Muscle of back (tissue), 11 donors: Measurements from ENCODE around the gene MBNL2. TPM values are rescaled to one million over a fixed set of nuclear protein-coding genes. Genes with fewer than 3 reads are reported as not detected.
A peak's percentile ranks its signal among the peaks of the same experiment; 100 is the strongest.

ENCODE experiments used
- DNase-seq, 3 donors: peaks; one replicate each; pipeline versions ENCODE4 v3.0.0 to v3.0.0-alpha.2; 2013
- polyA plus RNA-seq, 10 donors: library from polyadenylated mRNA; unstranded; fragments of 120-200 nt; gene quantifications; one replicate each; pipeline ENCODE4 v1.2.1, GENCODE V29; 2013; ENCODE audit not compliant: insufficient read length in 10 of 10

Gene MBNL2
- polyA plus RNA-seq, 10 donors: 25.4 to 40.1 (median 33.9) TPM

DNA sequence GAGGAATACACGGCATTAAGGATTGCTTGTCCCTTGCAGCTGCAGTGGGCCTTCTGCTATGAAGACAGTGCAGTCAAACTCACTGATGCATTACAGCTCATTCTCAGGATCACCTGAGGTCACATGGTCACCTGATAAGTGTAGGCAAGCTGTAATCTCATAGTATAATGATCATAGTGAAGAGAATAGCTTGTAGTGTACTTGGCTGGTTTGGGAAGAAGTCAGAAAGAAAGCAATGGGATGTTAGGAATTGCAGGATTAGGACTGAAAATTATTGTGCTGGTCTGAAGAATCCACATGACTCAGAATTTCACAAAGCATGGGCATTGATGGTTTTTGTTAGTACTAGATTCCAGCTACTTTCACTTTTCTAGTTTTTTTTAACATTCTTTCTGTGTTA, 76.7 kb downstream of the MBNL2 start:
- DNase-seq: no peak

DNA sequence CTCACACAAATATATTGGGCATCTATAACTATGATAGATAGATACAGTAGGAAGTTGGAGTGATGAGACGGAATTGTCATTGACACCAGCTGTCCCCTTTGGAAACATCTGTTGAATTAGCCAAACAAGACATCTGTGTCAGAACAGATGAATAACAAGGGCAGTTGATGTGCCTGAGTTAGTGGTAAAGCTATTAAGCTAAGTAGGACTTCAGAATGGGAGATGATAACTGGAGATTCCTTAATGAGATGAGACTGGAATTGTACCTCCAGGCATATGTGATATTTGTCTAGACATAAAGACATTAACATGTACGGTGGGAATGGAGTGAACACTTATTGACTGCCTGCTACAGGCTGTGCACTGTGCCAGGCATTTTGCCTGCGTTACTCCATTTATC, 78.7 kb downstream of the MBNL2 start:
- no peak for DNase-seq

DNA sequence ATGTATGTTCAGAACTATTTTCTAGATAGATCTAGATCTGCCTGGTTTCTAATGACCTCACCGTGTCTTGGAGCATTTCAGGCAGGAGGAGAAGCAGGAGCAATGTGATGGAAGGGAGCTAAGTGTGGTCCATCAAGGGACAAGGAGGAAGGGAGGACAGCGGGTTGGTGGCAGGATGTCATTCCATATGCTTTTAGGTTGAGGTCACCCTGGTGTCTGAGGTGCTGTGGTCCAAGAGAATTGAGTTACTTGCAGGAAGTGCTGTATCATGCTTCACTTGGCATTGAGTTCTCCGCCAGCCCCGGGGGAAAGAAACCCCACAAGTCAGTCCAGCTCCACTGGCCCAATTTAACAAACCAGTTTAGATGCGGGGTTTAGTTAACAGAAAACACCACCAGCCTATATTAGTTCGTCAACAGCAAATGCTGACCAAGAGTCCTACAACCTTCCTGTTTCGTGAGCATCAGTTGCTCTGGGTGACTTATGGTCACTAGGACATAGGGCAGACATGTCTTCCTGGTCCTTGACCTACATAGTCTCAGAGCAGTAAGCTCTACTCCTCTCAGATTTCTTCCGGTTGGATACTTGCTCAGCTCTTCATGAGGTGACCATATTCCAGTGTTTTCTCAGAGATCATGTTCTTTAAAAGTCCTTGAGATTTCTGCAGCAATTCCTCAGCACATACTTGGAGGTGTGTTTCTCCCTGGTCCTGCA, 79.4 kb downstream of the MBNL2 start:
- no peak for DNase-seq

DNA sequence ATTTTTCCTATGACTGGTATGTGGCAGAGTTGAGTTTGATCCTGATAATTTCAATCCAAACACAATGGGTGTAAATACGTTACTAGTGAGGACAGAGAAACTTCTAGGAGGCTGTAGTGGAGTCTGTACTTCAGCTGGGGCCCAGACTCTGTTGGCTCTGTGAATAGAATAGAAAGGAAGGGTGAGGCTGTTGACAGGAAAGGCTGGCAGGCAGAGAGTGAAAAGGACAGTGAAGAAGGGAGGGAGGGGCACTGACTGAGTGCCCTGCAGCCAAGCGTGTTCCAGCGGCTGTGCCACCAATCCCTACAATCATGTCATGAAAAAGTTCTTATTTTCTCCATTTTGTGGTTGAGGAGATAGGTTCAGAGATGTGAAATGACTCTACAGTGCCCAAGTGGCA, 80.5 kb downstream of the MBNL2 start:
- no peak for DNase-seq

DNA sequence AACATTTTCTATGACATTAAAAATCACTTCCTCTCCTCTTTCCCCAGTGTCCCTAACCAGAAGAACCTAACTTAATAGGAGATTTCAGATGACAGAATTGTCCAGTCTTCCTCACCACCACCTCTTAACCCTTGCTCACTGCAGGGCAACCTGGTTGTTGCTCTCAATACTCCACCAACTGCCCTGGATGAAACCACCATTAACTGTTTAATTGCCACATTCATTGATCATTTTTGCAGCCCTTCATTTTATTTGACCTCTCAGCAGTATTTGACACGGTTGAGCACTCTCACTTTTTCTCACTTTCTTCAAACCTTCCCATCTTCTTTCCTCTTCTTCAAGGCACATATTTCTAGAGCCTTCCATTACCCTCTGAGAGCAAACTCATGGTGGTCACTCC, 84.0 kb downstream of the MBNL2 start:
- no peak for DNase-seq

DNA sequence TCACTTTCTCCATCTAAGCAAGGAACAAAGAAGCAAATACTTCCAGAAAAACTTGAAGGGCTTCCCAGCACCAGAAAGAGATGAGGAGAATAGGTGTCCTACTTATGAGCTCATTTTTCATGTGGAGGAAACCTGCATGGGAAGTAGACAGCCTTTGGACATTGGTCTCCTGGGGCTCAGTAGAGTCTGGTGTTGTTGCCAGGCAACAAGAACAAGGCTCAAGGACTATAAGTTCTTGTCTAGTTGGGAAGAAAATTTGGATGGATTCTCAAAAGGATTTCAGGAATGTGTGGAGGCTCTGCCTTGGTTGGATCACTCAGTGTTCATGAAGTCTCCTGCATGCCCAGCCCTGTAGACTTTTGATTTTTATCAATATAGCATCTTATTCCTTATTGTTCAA, 84.5 kb downstream of the MBNL2 start:
- DNase-seq: peak in 1 of 3 donors; percentile 58

DNA sequence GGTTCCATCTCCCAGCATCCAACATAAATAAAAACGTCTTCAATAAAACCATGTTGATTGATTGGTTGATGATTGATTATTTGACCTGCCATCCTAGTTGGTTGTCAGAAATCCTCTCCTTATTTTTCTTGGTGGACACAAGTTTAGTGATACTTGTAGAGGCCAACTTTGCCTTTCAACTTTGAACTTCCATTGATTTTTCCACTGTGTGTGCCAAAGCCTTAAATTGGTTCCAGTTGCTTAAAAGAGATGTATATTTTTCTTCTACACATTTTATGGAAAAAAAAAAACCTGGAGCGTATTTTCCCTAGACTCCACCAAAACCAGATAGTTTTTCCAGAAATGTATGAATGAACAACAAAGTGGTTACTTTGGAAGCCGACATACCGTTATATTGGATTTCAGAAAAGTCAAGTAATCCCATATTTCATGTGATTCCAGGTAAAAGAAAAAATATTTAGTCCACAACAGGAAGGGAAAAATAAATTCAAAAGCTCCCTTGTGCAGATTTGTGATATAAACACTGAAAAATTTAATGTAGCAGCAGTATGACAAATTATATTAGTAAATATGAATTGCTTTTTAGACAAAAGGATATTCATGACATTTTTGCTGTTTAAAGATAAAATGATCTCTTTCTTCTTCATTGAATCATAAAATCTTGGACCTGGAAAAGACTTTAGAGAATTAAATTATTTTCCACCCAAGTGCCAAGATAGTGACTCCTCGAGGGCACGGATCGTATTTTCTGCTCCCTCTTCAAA, 85.2 kb downstream of the MBNL2 start:
- DNase-seq: peak in 1 of 3 donors; percentile 72

DNA sequence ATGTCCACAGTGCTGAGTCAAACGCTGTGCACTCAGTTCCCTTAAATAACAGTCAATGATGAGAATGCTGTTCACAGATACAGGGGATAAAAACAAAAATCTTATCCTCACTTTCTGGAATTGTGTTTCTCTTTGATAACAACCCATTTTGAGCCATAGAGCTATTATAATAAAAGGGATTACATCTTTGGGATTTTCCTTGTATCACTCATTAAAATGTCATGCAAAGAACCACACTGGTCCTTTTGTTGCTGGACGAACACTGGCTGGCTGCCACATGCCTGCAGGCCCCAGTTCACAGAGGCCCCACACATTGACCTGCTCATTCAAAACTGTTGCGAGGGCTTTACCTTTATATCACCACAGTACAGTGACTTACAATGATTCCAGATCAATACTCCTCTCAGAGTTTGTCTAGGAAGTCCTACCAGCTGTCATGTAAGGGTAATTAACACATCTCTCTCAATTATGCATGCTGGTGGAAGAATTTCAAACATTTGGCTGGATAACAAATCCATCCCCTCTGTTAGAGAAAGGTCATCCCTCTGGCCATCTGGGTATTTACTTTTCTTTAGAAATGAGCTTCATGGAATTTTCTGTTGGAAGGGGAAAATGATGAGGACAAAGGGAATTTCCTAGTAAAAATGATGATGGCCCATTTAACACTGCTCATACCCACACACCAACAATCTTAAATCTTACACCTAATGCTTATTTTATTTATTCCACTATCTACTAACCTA, 85.9 kb downstream of the MBNL2 start:
- peak in 1 of 3 donors; percentile 73 for DNase-seq

DNA sequence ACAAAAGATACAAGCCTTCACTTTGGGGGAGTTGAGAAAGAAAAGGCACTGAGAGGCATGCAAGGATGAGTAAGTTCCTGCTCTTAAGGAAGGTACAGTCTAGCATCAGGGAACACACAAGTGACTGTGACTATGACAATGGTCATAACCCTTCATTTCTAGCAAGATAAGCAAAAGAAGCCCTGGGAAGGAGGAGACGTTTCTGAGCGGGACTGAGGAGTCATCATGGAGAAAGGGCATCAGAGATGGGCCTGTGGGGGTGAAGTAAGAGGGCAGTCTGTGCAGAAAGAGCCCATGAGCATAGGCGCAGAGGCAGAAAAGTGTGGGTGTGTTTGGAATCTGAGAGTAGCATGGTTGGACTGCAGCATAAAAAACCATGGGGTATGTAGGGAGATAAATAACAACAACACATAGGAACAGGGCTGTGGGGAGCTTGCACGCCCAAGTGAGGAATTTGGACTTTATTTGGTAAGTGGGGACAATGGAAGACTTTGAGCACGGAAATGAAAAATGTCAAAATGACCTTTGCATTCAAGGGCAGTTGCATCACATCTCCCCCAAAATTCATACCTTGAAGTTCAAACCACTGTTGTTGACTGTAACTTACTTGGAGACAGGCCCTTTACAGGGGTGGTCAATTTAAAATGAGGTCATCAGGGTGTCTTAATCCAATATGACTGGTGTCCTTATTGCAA, 86.7 kb downstream of the MBNL2 start:
- no peak for DNase-seq

DNA sequence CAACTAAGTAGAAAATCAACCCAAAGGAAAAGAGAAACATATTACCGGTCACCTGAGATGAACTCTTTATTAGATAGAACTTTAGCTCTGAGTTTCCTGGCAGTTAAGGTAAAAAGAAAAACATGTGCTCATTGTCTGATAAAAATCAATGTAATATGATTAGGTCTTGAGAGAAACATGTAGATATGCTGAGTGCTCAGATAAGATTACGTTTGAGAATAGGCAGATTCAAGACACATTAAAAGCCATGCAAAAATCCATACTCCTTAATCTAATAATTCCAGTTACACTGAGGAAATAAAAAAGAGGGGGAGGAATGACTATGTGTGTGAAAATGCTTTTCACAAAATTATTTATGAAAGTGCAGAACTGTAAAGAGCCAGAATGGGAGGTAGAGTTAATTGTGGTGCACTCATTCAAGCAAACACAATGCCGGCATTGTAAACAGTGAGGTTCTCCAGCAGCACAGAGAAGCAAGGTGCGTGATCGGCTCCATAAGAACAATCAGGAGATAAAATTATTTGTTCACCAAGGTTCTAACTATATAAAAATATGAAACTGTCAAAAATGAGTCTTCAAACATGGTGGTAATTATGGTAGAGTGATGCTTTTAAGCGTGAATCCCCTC, 88.8 kb downstream of the MBNL2 start:
- no peak for DNase-seq

DNA sequence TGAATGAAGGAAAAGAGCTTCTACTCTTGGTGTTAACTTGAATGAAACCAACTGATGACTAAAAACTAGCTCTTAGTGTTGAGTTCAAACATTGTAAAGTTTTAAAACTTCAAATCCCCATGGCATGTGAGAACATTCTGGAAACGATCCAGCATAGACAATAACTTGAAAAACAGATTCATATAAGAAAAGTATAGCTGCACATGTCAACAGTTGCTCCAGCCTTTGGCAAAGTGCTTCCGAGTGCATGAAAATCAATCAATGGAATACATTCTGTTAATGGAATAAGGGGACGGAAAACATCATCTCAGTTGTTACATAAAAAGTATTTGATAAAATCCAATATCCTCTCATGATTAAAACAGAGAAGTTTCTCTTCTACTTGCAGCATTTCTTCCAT, 89.8 kb downstream of the MBNL2 start:
- DNase-seq: peak in 1 of 3 donors; percentile 55

DNA sequence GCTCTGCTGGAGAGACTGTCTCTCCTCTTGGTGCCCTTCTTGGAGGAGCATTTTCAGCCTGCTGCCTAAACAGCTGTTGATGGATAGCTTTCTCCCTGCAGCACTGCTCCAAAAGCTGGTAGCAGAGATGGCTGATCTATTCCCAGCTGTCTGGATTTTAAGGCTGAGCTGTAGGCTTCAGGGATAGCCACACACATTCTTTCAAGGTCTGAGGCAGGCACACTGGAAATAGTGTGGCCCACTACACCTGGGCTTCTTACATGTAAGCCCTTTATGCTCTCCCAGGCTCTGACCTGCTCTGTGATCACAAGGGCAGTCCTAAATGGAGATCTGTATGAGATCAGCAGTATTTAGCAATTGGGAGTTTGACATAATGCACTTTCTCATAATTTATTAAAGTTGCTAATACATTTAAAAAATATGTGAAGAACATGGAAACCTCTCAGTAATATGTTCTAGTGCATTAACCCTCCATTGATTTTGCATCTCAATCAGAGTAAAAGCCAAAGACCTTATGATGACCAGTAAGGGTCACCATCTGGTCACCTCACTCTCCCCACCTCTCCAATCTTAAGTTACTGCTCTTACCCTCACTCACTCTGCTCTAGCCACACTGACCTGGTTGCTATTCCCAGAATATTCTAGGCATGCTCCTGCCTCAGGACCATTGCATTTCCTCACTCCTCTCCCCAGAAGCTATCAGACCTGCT, 91.6 kb downstream of the MBNL2 start:
- no peak for DNase-seq

DNA sequence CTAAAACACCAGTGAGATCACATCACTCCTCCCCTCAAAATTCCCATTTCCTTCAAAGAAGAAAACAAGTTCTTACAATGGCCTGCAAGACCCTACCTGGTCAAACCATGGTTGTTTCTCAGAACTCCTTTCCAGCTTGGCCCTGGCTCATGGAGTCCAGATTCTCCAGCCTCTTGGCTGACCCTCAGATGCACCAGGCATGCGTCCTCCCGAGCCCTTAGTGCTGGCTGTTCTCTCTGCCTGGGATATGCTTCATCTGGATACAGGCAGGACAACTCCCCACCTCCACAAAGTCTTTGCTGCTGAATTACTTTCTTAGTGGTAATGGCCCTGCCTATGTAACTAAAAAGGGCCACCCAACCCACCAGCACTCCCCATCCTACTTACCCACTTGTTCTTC, 94.3 kb downstream of the MBNL2 start:
- DNase-seq: peak in 1 of 3 donors; percentile 65

DNA sequence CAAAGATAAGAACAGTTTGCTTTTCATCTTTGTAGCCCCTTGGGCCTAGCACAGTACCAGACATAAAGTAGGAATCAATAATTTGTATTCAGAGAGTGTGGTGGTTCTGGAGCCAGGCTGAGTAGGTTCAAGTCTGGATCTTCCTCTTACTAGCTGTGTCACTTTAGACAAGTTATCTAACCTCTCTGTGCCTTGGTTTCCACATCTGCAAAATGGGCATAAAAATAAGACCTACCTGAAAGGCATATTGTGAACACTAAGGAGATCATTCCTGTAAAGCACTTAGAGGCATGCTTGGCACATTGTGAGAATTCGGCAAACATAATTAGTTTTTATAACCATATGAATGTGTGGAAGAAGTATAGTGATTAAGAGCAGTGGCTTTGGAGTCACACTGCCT, 95.8 kb downstream of the MBNL2 start:
- DNase-seq: no peak

DNA sequence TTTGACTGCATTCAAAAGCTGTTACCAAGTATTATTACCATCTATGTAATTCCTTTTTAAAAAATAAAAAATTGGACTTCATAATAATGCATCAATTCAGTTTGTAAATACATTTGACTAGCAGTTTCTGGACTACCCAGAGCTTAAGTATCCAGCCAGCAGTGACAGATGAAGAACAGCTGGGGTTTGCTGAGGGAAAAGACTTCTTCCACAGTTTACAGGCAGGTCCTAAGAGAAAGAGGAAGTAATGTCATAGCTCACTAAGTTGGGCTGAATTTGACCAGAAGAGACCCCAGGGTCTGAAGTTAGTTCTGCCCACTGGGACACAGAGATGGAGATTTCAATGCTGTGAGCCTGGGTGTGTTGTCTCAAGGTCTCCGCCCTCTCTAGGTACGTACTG, 96.4 kb downstream of the MBNL2 start:
- no peak for DNase-seq

DNA sequence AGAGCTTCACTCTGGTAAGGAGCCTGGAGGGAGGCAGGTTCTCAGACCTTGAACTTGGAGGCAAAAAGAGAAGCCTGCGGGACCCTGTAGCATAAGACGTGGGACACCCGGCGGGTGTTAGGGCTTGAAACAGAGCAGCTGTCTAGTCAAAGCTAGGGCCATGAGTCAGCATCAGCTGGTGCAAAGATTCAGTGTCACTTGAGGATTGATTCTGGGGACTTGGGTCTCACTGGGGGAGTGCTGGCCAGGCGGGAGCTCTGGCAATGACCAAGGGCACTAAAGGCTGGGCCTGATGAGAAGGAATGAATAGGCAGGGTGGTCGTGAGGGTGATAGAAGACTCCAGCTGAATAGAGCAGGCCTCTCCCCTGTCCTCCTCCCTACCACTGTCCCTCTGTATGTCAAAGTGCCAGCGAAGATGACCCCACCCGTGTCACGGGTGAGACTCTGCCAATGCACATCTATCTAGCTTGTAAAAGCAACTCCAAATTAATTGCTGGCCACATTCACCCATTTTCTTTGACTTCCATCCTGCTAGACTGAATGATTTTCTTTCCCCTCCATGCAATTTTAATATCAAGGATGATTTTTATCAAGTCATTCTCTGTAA, 97.1 kb downstream of the MBNL2 start:
- DNase-seq: peak in 1 of 3 donors; percentile 49

DNA sequence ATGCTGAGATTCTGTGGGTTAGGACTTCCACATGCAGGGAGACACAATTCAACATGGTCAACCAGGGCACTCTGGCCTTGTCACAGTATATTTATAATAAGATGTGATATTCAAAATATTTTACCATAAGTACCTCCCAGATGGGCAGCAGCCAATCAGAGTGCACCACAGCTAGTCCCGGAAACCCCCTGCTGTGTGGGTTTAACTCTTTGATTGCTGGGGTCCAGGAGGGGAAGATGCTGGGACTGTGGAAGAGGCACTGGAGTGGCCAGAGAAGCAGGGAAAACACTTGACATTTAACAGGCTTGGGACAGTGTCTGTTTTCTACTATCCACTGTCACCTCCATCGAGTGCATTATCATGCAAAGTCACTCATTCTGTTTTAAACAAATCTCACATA, 99.0 kb downstream of the MBNL2 start:
- DNase-seq: no peak

DNA sequence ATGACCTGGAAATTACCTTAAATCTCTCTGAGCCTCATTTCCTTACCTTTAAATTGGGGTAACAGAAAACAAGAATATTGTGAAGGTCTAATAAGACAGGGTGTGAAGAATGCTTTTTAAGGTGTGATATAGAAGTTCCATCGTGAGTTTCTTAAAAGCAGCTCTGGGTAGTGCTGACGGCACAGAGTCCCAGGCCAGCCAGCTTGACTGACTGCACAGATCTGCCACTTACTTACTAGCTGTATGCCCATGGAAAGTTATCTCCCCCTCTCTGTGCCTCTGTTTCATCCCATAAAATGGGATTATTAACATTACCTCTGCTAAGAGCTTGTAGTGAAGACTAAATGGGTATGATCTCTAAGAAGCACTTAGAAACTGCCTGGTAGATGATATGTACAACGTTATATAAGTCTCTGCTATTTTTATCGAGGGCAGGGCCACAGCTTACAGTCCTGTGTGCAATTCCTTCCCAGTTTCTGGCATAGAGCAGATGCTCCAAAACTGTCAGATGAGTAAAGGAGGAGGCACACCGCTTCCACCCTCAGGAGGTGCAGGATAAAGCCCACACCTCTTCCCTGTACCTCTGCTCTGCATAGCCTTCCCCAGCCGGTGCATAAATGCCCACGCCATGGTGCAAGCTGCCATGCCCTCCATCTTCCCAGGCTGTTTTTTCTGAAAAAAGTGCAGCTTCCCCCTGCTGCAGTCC, 99.6 kb downstream of the MBNL2 start:
- DNase-seq: no peak

DNA sequence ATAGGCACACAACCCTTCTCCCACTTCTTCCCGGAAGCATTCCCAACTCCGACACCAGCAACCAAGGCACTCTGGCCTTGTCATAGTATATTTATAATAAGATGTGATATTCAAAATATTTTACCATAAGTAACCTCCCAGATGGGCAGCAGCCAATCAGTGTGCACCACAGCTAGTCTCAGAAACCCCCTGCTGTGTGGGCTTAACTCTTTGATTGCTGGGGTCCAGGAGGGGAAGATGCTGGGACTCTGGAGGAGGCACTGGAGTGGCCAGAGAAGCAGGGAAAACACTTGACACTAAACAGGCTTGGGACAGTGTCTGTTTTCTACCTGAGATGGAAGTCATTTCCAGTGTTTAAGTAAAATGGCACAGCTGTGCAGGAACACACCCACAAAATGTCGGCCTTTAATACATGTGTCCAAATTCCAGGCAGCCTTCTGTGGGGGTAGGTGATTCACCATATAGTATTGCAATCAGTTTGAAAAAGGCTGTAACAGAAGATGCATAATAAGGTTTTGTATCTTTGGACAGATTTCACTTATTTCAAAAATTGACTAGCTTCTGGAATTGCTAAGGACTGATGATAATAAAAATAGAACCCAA, 100.7 kb downstream of the MBNL2 start:
- DNase-seq: no peak
